ENCODE results near the gene ZBTB2. TPM values are rescaled to one million over a fixed set of nuclear protein-coding genes. Genes with fewer than 3 reads are reported as not detected.

The ZBTB2 gene
- total and polyA plus RNA-seq, 2 of the 4 experiments (the other 2 are of a cell fraction), result 11.8 to 17.7 TPM

DNA sequence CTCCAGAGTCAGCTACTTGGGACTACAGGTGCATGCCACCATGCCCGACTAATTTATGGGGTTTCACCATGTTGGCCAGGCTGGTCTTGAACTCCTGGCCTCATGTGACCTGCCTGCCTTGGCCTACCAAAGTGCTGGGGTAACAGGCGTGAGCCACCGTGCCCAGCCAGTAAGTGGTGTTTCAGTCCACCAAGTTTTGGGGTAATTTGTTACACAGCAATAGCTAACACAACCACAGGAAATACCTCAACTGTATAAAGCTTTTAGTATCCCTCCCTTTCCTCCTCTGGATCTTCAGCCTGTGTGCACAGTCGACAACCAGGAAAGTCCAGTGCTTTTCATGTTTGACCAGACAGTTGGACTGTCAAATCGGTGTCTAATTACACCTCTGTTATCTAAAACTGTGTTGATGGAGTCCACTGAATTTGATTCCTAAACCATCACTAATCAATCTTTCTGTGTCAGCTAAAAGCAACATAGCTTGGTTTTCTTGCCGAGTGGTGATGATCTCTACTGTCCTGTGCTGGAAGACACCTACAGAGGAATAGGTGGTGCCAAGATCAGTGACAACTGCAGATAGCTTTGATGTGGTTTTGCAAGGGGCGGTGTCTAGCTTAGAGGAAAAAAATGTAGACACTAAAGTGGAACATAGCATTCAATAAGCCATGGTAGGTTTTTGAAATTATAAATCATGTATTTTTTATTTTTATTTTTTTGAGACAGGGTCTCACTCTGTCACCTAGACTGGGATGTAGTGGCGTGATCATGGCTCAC, 22.2 kb upstream of the ZBTB2 start:
- Histone ChIP-seq H4K91ac (ENCODE audit: insufficient read depth, low read depth, low read length) (no peak overlapping the region), H4K20me1 (ENCODE audit: insufficient read depth, low read length) (peaks cover 5% of the 10 kb centered on the region), H3K79me1 (ENCODE audit: low read depth in 1 of 2, low read length in 2 of 2) (peaks cover 23 to 25% of the 10 kb centered on the region in 2 experiments), H3K4me1 (ENCODE audit: control insufficient read depth, insufficient read depth, low read length) (no peaks in the 10 kb centered on the region), H4K5ac (ENCODE audit: low read depth, low read length) (no peak overlapping the region), H2BK20ac (ENCODE audit: low read depth, low read length) (no peak overlapping the region), H3K27me3 (ENCODE audit: control insufficient read depth, insufficient read depth, low read length) (no peaks in the 10 kb centered on the region), H3K9me3 (ENCODE audit: control insufficient read depth, insufficient read depth, low read length) (no peaks in the 10 kb centered on the region), H2AFZ (replicated peaks; ENCODE audit: low read length, poor library complexity) (no peak overlapping the region), H3K14ac (replicated peaks; ENCODE audit: low read depth, low read length) (no peak overlapping the region), H2BK5ac (ENCODE audit: low read depth, low read length, poor library complexity, severe bottlenecking) (no peak overlapping the region), H3K4me2 (ENCODE audit: low read depth, low read length) (no peak overlapping the region), H3K56ac (ENCODE audit: extremely low read depth, insufficient read depth, low read length) (no peak overlapping the region), H4K8ac (ENCODE audit: low read depth in 2 of 2, low read length in 2 of 2) (no peak overlapping the region), H2BK15ac (ENCODE audit: low read depth, low read length) (no peak overlapping the region), H3K9ac (ENCODE audit: low read depth, low read length) (no peak overlapping the region), H3K4me3 (ENCODE audit: insufficient read depth, low read depth, low read length) (no peak overlapping the region), H2BK120ac (ENCODE audit: low read depth, low read length) (no peak overlapping the region), H3K9me1 (ENCODE audit: insufficient read depth, low read length) (no peaks in the 10 kb centered on the region), H3K18ac (ENCODE audit: low read depth, low read length) (no peak overlapping the region), H3K36me3 (ENCODE audit: control insufficient read depth, insufficient read depth, low read length) (peaks cover 44% of the 10 kb centered on the region), H2AK5ac (ENCODE audit: low read depth, low read length) (no peak overlapping the region), H2AK9ac (replicated peaks; ENCODE audit: low read depth, low read length, poor library complexity) (no peak overlapping the region), H3K27ac (ENCODE audit: insufficient read depth, low read length) (no peak overlapping the region), H3K23ac (ENCODE audit: low read depth, low read length) (no peak overlapping the region), H3K4ac (ENCODE audit: low read depth, low read length) (no peak overlapping the region)
- dilution Hi-C loops (cut with HindIII; ENCODE audit: low sequenced_read_pairs, unreplicated experiment) (no loop called here), in situ Hi-C loops (cut with MboI; ENCODE audit: low sequenced_read_pairs) (no loop called here), intact Hi-C loops (cut with micrococcal nuclease) (no loop called here)
- DNase-seq (no peak), ATAC-seq (ENCODE audit: low read depth) (no peak)
- BruUV-seq (replicated peaks), result no TSS peak
- WGBS, 2 experiments (ENCODE audit: extremely low coverage in 2 of 2, insufficient read length in 1 of 2), result 100% methylated on average over 1 of the region's 8 CpGs; no CpG with 5 or more reads in 1 of the 2 experiments
- TF ChIP-seq POLR2A (IDR thresholded peaks at IDR 0.05; ENCODE audit: low read depth, low read length), result no peak
- TF ChIP-seq FOS (IDR thresholded peaks at IDR 0.05; ENCODE audit: low read depth, low read length), result no peak
- TF ChIP-seq, protein P1, sequence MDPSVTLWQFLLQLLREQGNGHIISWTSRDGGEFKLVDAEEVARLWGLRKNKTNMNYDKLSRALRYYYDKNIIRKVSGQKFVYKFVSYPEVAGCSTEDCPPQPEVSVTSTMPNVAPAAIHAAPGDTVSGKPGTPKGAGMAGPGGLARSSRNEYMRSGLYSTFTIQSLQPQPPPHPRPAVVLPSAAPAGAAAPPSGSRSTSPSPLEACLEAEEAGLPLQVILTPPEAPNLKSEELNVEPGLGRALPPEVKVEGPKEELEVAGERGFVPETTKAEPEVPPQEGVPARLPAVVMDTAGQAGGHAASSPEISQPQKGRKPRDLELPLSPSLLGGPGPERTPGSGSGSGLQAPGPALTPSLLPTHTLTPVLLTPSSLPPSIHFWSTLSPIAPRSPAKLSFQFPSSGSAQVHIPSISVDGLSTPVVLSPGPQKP (IDR thresholded peaks at IDR 0.05; ENCODE audit: borderline replicate concordance, low read depth, low read length), result no peak
- TF ChIP-seq, protein P2, sequence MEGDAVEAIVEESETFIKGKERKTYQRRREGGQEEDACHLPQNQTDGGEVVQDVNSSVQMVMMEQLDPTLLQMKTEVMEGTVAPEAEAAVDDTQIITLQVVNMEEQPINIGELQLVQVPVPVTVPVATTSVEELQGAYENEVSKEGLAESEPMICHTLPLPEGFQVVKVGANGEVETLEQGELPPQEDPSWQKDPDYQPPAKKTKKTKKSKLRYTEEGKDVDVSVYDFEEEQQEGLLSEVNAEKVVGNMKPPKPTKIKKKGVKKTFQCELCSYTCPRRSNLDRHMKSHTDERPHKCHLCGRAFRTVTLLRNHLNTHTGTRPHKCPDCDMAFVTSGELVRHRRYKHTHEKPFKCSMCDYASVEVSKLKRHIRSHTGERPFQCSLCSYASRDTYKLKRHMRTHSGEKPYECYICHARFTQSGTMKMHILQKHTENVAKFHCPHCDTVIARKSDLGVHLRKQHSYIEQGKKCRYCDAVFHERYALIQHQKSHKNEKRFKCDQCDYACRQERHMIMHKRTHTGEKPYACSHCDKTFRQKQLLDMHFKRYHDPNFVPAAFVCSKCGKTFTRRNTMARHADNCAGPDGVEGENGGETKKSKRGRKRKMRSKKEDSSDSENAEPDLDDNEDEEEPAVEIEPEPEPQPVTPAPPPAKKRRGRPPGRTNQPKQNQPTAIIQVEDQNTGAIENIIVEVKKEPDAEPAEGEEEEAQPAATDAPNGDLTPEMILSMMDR (conservative IDR thresholded peaks at IDR 0.05; ENCODE audit: low read depth, low read length), result no peak
- TF ChIP-seq RCOR1 (IDR thresholded peaks at IDR 0.05; ENCODE audit: insufficient replicate concordance, low read length), result no peak
- CTCF ChIA-PET, result no interaction called here
- POLR2A ChIA-PET (ENCODE audit: unreplicated experiment), result no interaction called here

Data from IMR-90 (cell line).